Keratinocyte (primary cell): Measurements from ENCODE around the gene SEMA7A. TPM values are rescaled to one million over a fixed set of nuclear protein-coding genes. Genes with fewer than 3 reads are reported as not detected.
"Not testable (repeated sequence)": the region's sequence is repeated elsewhere in the genome, so short reads cannot be mapped to it uniquely, and the experiment has no call there.

Experiments
- DNase-seq: peaks from one replicate; pipeline ENCODE4 v3.0.0-alpha.2; 2011; ENCODE audit warnings: low read depth, missing footprints, low spot score
- FAIRE-seq: peaks from 2 replicates; lab custom pipeline; 2011; peaks lifted over from hg19 to GRCh38; lab: Jason Lieb, UNC
- H2AFZ ChIP-seq: 2 replicates; pipeline ENCODE4 v1.6.0; 2012; ENCODE audit warnings: low read length, control low read depth, inconsistent platforms; ENCODE audit not compliant: control insufficient read depth
- H3K27ac ChIP-seq: 2 replicates; pipeline ENCODE4 v1.5.1; 2011; ENCODE audit warnings: low read length; ENCODE audit not compliant: control insufficient read depth, insufficient read depth
- H3K27me3 ChIP-seq: 3 replicates; pipeline ENCODE4 v1.6.0; 2011; ENCODE audit warnings: low read length; ENCODE audit not compliant: control insufficient read depth, insufficient read depth; ENCODE audit errors: extremely low read depth
- H3K36me3 ChIP-seq, 2 experiments: 2 replicates in 1 of 2; 3 replicates in 1 of 2; pipeline ENCODE4 v1.5.1; 2011; ENCODE audit warnings: low read length in 2 of 2, mild to moderate bottlenecking in 1 of 2; ENCODE audit not compliant: control insufficient read depth in 2 of 2, insufficient read depth in 2 of 2; ENCODE audit errors: extremely low read depth in 1 of 2
- H3K4me1 ChIP-seq: 3 replicates; pipeline ENCODE4 v1.5.1; 2011; ENCODE audit warnings: low read length; ENCODE audit not compliant: control insufficient read depth, insufficient read depth; ENCODE audit errors: extremely low read depth
- H3K4me2 ChIP-seq: 3 replicates; pipeline ENCODE4 v1.6.0; 2011; ENCODE audit warnings: low read depth, low read length; ENCODE audit not compliant: control insufficient read depth, insufficient read depth; ENCODE audit errors: extremely low read depth
- H3K4me3 ChIP-seq, 3 experiments: fragments of 200-600 bp in 1 of 3; sonication (generic) in 1 of 3; 2 replicates in 2 of 3; 3 replicates in 1 of 3; pipeline ENCODE4 v1.5.1; 2011 to 2016; ENCODE audit warnings: low read length in 3 of 3, mild to moderate bottlenecking in 3 of 3, control low read depth in 2 of 3, inconsistent platforms in 1 of 3, low read depth in 1 of 3, mixed read lengths in 1 of 3, mixed run types in 1 of 3, moderate library complexity in 1 of 3; ENCODE audit not compliant: control insufficient read depth in 2 of 3, insufficient read depth in 2 of 3; ENCODE audit errors: extremely low read depth in 1 of 3
- H3K79me2 ChIP-seq: 2 replicates; pipeline ENCODE4 v1.6.0; 2012; ENCODE audit warnings: low read length; ENCODE audit not compliant: control insufficient read depth, insufficient read depth
- H3K9ac ChIP-seq: 3 replicates; pipeline ENCODE4 v1.6.0; 2011; ENCODE audit warnings: low read length; ENCODE audit not compliant: control insufficient read depth, insufficient read depth; ENCODE audit errors: extremely low read depth
- H3K9me1 ChIP-seq: 3 replicates; pipeline ENCODE4 v1.6.0; 2011; ENCODE audit warnings: low read length; ENCODE audit not compliant: control insufficient read depth, insufficient read depth; ENCODE audit errors: extremely low read depth
- H3K9me3 ChIP-seq: 2 replicates; pipeline ENCODE4 v1.5.1; 2012; ENCODE audit warnings: low read depth, low read length; ENCODE audit not compliant: control insufficient read depth
- H4K20me1 ChIP-seq: 3 replicates; pipeline ENCODE4 v1.6.0; 2011; ENCODE audit warnings: low read length; ENCODE audit not compliant: control insufficient read depth, insufficient read depth; ENCODE audit errors: extremely low read depth
- EZH2 ChIP-seq: IDR thresholded peaks from one replicate; pipeline ENCODE4 v1.6.1; 2012; ENCODE audit warnings: inconsistent platforms, mild to moderate bottlenecking, low read length, moderate library complexity
- dilution Hi-C: fragments of 300-500 bp; cut with MboI; formaldehyde crosslinking; loops from one replicate; pipeline ENCODE4 v1.7.0; 2020; ENCODE audit warnings: low sequenced_read_pairs; ENCODE audit not compliant: extremely low pct_ligation_motif_present
- polyA plus RNA-seq, 5 experiments: library from polyadenylated mRNA; depleted of rRNA in 3 of 5; stranded (reverse) in 3 of 5; stranded (forward) in 1 of 5; unstranded in 1 of 5; fragments of >200 nt; gene quantifications; 1 replicate in 1 of 5; 2 replicates in 3 of 5; 3 replicates in 1 of 5; pipeline versions ENCODE4 v1.2.1 to v1.2.3, GENCODE V29; 2011 to 2012; ENCODE audit warnings: missing spikeins in 2 of 5, low read depth in 1 of 5, low replicate concordance in 1 of 5
- TF ChIP-seq, protein P1 (sequence below), 3 experiments: IDR thresholded peaks in 1 of 3; conservative IDR thresholded peaks in 1 of 3; optimal IDR thresholded peaks in 1 of 3; 2 replicates in 2 of 3; 3 replicates in 1 of 3; pipeline versions ENCODE3 to v1.5.1; 2011; ENCODE audit warnings: low read length in 3 of 3, mild to moderate bottlenecking in 3 of 3, moderate library complexity in 2 of 3, control low read depth in 1 of 3, inconsistent platforms in 1 of 3; ENCODE audit not compliant: insufficient read depth in 2 of 3; ENCODE audit errors: extremely low read depth in 1 of 3

The SEMA7A gene
- polyA plus RNA-seq, 1 donor (not counting 4 experiments of a cell fraction or from before 2014, with no cell fraction given), result 8.0 TPM

DNA sequence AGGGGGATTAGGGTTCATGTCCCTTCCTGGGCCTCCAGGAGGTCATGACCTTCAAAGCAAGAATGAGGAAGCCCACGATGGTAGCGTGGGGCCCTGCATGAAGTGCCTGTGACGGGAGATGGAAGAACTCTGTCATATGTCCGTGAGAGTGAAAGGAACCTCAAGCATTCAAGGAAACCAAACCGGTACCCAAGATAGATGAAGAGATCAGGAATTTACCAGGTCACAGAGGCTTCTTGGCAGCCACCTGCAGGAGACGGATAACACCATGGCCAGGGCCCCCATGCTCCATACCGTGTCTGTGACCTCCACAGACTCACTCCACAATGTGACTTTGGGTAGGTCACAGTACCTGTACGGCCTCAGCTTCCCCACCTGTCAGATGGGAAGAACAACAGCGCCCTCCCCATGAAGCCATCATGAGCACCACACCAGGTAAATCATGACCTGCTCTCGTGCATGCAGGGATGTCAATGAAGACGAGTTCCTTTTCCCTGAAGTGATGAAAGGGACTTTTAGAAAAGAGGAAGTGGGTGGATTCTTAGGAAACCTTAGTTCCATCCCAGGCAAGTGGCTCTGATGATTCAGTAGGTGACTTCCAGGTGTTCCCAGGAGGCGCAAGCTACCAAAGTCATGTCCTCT, 43.0 kb downstream of the SEMA7A start:
- no peak overlapping the region for H3K27ac ChIP-seq
- no peaks in the 10 kb centered on the region for H3K79me2 ChIP-seq
- no peaks in the 10 kb centered on the region for H4K20me1 ChIP-seq
- FAIRE-seq (no peak), DNase-seq (no peak)
- H3K4me3 ChIP-seq, result no peak overlapping the region
- H3K36me3 ChIP-seq, result no peaks in the 10 kb centered on the region
- no peak overlapping the region for H2AFZ ChIP-seq
- H3K4me1 ChIP-seq, result peaks cover 32% of the 10 kb centered on the region
- H3K27me3 ChIP-seq, result no peaks in the 10 kb centered on the region
- dilution Hi-C loops, result no loop called here
- H3K4me2 ChIP-seq, result no peak overlapping the region
- TF ChIP-seq EZH2, result no peak
- TF ChIP-seq, protein P1, sequence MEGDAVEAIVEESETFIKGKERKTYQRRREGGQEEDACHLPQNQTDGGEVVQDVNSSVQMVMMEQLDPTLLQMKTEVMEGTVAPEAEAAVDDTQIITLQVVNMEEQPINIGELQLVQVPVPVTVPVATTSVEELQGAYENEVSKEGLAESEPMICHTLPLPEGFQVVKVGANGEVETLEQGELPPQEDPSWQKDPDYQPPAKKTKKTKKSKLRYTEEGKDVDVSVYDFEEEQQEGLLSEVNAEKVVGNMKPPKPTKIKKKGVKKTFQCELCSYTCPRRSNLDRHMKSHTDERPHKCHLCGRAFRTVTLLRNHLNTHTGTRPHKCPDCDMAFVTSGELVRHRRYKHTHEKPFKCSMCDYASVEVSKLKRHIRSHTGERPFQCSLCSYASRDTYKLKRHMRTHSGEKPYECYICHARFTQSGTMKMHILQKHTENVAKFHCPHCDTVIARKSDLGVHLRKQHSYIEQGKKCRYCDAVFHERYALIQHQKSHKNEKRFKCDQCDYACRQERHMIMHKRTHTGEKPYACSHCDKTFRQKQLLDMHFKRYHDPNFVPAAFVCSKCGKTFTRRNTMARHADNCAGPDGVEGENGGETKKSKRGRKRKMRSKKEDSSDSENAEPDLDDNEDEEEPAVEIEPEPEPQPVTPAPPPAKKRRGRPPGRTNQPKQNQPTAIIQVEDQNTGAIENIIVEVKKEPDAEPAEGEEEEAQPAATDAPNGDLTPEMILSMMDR (optimal IDR thresholded peaks at IDR 0.05 in 1 of 3, IDR thresholded peaks at IDR 0.05 in 1 of 3, conservative IDR thresholded peaks at IDR 0.05 in 1 of 3; ENCODE audit: extremely low read depth in 1 of 3, insufficient read depth in 2 of 3, low read length in 3 of 3), result no peak
- no peak overlapping the region for H3K9ac ChIP-seq
- H3K9me1 ChIP-seq, result no peaks in the 10 kb centered on the region
- H3K9me3 ChIP-seq, result no peaks in the 10 kb centered on the region

DNA sequence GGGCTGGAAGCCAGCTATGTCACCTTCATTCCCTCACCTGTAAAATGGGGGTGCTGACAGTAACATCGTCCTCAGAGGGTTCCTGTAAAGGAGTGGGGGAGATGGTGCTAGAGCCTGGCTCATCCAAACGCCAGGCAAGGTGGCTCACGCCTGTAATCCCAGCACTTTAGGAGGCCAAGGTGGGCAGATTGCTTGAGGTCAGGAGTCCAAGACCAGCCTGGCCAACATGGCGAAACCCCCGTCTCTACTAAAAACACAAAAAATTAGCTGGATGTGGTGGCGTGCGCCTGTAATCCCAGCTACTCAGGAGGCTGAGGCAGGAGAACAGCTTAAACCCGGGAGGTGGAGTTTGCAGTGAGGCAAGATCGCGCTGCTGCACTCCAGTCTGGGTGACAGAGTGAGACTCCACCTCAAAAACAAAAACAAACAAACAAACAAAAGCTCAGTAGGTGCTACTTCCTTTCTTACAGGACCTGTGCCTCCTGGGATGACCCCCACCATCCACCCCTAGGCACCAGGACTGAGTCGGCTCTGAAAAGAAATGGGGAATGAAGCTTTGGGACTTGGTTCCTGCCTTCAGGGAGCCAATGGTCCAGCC, 43.6 kb downstream of the SEMA7A start:
- H3K4me3 ChIP-seq, H3K36me3 ChIP-seq, FAIRE-seq, H3K9ac ChIP-seq, H3K79me2 ChIP-seq, H2AFZ ChIP-seq, DNase-seq, H3K9me3 ChIP-seq, H4K20me1 ChIP-seq, H3K4me2 ChIP-seq, H3K27me3 ChIP-seq, H3K27ac ChIP-seq, dilution Hi-C loops, H3K9me1 ChIP-seq: not testable (repeated sequence)
- H3K4me1 ChIP-seq, result peaks cover 33% of the 10 kb centered on the region
